Measurements from ENCODE around the gene DTX3.

DTX3 gene

DNA sequence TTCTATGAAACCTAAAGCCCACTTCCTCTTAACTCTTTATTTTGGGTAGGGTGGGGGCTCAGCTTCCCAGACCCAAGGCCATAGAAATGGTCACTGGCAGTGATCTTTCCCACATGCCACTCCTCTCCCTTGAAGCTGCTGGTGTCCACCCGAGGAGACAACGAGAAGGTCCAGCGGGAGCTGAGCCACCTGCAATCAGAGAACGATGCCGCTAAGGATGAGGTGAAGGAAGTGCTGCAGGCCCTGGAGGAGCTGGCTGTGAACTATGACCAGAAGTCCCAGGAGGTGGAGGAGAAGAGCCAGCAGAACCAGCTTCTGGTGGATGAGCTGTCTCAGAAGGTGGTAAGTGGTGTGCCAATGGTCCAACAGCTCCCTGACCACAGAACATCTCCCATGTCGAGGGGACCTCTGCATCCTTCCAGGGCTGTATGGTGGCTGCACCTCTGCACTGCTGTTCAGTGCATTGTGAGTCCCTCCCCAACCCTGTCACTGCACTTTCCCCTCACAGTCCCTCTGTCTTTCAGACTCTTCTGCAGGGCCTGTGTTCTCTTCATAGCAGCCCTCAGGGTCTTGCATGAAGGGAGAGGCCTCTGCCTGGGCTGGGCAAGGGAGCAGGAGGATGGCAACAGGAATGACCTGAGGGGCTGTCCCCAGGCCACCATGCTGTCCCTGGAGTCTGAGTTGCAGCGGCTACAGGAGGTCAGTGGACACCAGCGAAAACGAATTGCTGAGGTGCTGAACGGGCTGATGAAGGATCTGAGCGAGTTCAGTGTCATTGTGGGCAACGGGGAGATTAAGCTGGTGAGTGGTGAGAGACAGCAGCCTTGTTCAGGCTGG lies 32.5 kb upstream of the DTX3 start:
- H3K27ac ChIP-seq (ENCODE audit: low read depth in 2 of 2, low read length in 2 of 2): no peak overlapping the region
- H3K36me3 ChIP-seq (ENCODE audit: control insufficient read depth in 2 of 2, insufficient read depth in 2 of 2, low read length in 2 of 2): no peaks in the 10 kb centered on the region
- no peak overlapping the region for H3K9ac ChIP-seq (ENCODE audit: low read depth in 1 of 2, low read length in 2 of 2)
- H3K4me1 ChIP-seq (ENCODE audit: control insufficient read depth in 2 of 2, insufficient read depth in 2 of 2, low read length in 2 of 2): no peaks in the 10 kb centered on the region
- H3K4me3 ChIP-seq (ENCODE audit: low read length in 2 of 2): no peak overlapping the region
- no peaks in the 10 kb centered on the region for H3K27me3 ChIP-seq (ENCODE audit: control insufficient read depth in 2 of 2, insufficient read depth in 2 of 2, low read length in 2 of 2)
- H3K9me3 ChIP-seq (ENCODE audit: control insufficient read depth in 2 of 2, low read length in 2 of 2): no peaks in the 10 kb centered on the region

DNA sequence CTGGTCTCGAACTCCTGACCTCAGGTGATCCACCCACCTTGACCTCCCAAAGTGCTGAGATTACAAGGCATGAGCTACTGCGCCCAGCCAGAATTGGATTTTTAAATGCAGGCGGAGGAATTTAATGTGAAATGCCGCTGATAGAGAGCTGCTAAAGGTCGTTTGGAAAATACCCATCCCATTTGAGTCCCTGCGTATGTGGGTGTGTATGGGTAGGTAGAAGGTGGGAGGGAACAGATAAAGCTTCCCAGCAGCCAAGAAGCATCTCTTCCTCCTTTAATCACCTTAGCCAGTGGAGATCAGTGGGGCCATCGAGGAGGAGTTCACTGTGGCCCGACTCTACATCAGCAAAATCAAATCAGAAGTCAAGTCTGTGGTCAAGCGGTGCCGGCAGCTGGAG lies 29.8 kb upstream of the DTX3 start:
- H3K4me1 ChIP-seq (ENCODE audit: control insufficient read depth in 2 of 2, insufficient read depth in 2 of 2, low read length in 2 of 2): no peaks in the 10 kb centered on the region
- H3K9me3 ChIP-seq (ENCODE audit: control insufficient read depth in 2 of 2, low read length in 2 of 2): no peaks in the 10 kb centered on the region
- no peaks in the 10 kb centered on the region for H3K27me3 ChIP-seq (ENCODE audit: control insufficient read depth in 2 of 2, insufficient read depth in 2 of 2, low read length in 2 of 2)
- H3K4me3 ChIP-seq (ENCODE audit: low read length in 2 of 2): no peak overlapping the region
- no peak overlapping the region for H3K27ac ChIP-seq (ENCODE audit: low read depth in 2 of 2, low read length in 2 of 2)
- no peaks in the 10 kb centered on the region for H3K36me3 ChIP-seq (ENCODE audit: control insufficient read depth in 2 of 2, insufficient read depth in 2 of 2, low read length in 2 of 2)
- no peak overlapping the region for H3K9ac ChIP-seq (ENCODE audit: low read depth in 1 of 2, low read length in 2 of 2)

DNA sequence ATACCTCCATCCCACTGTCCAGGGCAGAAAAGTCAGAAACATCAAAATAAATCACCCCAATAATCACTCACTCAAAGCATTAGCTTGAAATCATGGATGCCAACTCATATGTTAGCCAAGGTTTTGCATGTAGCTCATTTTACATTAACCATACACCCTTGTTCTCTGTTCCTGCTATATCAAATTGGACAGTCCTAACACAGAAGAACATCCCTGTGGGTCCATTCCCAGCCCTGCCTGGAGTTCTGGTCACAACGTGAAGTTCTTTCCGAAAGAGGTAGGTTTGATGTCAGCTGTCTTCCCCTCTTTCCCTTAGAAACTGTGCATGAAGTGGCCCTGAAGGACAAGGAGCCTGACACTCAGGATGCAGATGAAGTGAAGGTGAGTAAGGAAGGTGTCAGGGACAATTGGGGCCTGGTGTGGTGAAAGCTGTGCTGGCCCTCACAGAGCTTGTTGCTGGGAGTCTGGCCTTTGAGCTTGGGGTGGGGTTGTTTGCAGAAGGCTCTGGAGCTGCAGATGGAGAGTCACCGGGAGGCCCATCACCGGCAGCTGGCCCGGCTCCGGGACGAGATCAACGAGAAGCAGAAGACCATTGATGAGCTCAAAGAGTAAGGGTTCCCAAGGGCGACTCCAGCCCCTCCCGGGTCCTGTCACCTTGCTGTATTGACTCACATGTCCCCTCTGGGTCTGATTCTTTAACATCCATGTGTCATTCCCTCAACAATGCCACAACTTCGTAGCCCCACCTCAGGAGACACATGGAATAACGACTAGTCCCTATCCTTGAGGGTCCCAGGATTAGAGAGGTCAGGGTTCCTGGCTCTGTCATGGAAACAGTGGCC lies 28.6 kb upstream of the DTX3 start:
- Histone ChIP-seq H3K36me3 (ENCODE audit: control insufficient read depth in 2 of 2, insufficient read depth in 2 of 2, low read length in 2 of 2) (no peaks in the 10 kb centered on the region), H3K9me3 (ENCODE audit: control insufficient read depth in 2 of 2, low read length in 2 of 2) (no peaks in the 10 kb centered on the region), H3K4me1 (ENCODE audit: control insufficient read depth in 2 of 2, insufficient read depth in 2 of 2, low read length in 2 of 2) (no peaks in the 10 kb centered on the region), H3K4me3 (ENCODE audit: low read length in 2 of 2) (no peak overlapping the region), H3K9ac (ENCODE audit: low read depth in 1 of 2, low read length in 2 of 2) (no peak overlapping the region), H3K27ac (ENCODE audit: low read depth in 2 of 2, low read length in 2 of 2) (no peak overlapping the region), H3K27me3 (ENCODE audit: control insufficient read depth in 2 of 2, insufficient read depth in 2 of 2, low read length in 2 of 2) (no peaks in the 10 kb centered on the region)

DNA sequence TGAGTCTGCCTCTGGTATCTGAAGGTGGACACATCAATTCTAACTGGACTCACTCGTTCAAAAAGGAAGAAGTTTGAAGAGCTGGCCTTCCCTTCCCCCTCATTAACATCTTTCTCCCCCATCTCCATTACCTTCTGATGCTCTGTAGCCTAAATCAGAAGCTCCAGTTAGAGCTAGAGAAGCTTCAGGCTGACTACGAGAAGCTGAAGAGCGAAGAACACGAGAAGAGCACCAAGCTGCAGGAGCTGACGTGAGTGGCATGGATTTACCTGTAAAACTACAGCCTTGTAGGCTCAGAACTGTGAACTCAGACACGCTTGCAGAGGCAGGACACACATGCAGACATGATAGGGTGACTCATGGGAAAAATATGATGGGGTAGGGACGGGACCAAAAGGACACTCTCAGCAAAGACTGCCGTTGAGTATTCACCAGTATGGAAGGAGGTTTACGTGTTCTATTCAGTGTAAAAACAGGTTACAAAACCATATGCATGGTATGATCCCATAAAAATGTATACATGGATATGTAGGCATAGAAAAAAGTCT lies 27.9 kb upstream of the DTX3 start:
- Histone ChIP-seq H3K9ac (ENCODE audit: low read depth in 1 of 2, low read length in 2 of 2) (no peak overlapping the region), H3K36me3 (ENCODE audit: control insufficient read depth in 2 of 2, insufficient read depth in 2 of 2, low read length in 2 of 2) (no peaks in the 10 kb centered on the region), H3K4me3 (ENCODE audit: low read length in 2 of 2) (no peak overlapping the region), H3K9me3 (ENCODE audit: control insufficient read depth in 2 of 2, low read length in 2 of 2) (no peaks in the 10 kb centered on the region), H3K27me3 (ENCODE audit: control insufficient read depth in 2 of 2, insufficient read depth in 2 of 2, low read length in 2 of 2) (no peaks in the 10 kb centered on the region), H3K4me1 (ENCODE audit: control insufficient read depth in 2 of 2, insufficient read depth in 2 of 2, low read length in 2 of 2) (no peaks in the 10 kb centered on the region), H3K27ac (ENCODE audit: low read depth in 2 of 2, low read length in 2 of 2) (no peak overlapping the region)

DNA sequence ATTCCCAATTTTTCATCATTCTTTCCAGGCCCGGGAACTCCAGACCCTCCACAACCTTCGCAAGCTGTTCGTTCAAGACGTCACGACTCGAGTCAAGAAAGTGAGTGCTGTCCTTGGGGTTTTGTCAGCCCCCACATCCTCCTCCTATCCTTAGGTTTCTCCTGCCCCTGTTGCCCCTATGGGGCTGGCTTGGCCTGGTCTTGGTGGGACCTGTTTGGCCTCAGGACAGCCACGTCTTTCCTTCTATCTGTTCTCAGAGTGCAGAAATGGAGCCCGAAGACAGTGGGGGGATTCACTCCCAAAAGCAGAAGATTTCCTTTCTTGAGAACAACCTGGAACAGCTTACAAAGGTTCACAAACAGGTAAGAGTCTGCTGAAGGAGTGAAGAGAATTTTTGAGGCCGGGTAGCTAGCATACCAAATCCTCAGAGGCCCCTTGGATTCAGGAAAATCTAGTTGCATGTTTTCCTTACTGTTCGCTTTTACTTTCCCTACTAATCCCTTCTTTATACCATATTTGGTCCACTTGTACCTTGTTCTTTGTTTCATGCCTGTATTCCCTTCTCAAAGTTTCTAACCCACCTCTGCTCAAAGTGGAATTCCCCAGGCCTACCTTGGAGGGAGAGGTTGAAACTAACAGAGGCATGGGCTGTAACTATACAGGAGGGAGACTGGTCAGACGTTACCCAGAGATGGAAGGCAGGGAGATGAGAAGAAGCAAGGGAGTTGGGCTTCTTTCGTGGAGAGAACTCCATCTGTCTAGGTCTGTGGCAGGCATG lies 26.5 kb upstream of the DTX3 start:
- H3K4me3 ChIP-seq (ENCODE audit: low read length in 2 of 2): no peak overlapping the region
- no peaks in the 10 kb centered on the region for H3K36me3 ChIP-seq (ENCODE audit: control insufficient read depth in 2 of 2, insufficient read depth in 2 of 2, low read length in 2 of 2)
- no peaks in the 10 kb centered on the region for H3K4me1 ChIP-seq (ENCODE audit: control insufficient read depth in 2 of 2, insufficient read depth in 2 of 2, low read length in 2 of 2)
- H3K27ac ChIP-seq (ENCODE audit: low read depth in 2 of 2, low read length in 2 of 2): no peak overlapping the region
- H3K9me3 ChIP-seq (ENCODE audit: control insufficient read depth in 2 of 2, low read length in 2 of 2): no peaks in the 10 kb centered on the region
- H3K9ac ChIP-seq (ENCODE audit: low read depth in 1 of 2, low read length in 2 of 2): no peak overlapping the region
- peaks cover 0 to 6% of the 10 kb centered on the region in 2 donors for H3K27me3 ChIP-seq (ENCODE audit: control insufficient read depth in 2 of 2, insufficient read depth in 2 of 2, low read length in 2 of 2)

DNA sequence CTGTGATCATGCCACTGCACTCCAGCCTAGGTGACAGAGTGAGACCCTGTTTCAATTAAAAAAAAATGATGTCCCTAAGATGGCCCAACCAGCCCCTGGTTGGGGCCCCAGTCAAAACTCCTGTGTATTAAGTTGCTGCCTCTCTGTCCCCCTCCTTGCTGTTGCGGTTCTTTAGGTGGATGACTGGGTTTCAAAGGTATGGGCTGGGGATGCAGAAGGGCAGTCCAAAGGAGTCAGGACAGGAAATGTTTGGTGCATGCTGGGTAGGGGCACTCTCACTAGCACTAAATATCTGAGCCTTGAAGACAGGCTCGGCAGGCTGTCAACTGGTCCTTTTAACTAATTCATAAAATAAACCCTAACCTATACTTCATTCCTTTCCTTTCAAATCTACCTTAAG lies 25.6 kb upstream of the DTX3 start:
- H3K4me1 ChIP-seq (ENCODE audit: control insufficient read depth in 2 of 2, insufficient read depth in 2 of 2, low read length in 2 of 2): no peaks in the 10 kb centered on the region
- peaks cover 0 to 6% of the 10 kb centered on the region in 2 donors for H3K27me3 ChIP-seq (ENCODE audit: control insufficient read depth in 2 of 2, insufficient read depth in 2 of 2, low read length in 2 of 2)
- no peaks in the 10 kb centered on the region for H3K9me3 ChIP-seq (ENCODE audit: control insufficient read depth in 2 of 2, low read length in 2 of 2)
- H3K36me3 ChIP-seq (ENCODE audit: control insufficient read depth in 2 of 2, insufficient read depth in 2 of 2, low read length in 2 of 2): no peaks in the 10 kb centered on the region
- H3K4me3 ChIP-seq (ENCODE audit: low read length in 2 of 2): no peak overlapping the region
- no peak overlapping the region for H3K9ac ChIP-seq (ENCODE audit: low read depth in 1 of 2, low read length in 2 of 2)
- H3K27ac ChIP-seq (ENCODE audit: low read depth in 2 of 2, low read length in 2 of 2): no peak overlapping the region

DNA sequence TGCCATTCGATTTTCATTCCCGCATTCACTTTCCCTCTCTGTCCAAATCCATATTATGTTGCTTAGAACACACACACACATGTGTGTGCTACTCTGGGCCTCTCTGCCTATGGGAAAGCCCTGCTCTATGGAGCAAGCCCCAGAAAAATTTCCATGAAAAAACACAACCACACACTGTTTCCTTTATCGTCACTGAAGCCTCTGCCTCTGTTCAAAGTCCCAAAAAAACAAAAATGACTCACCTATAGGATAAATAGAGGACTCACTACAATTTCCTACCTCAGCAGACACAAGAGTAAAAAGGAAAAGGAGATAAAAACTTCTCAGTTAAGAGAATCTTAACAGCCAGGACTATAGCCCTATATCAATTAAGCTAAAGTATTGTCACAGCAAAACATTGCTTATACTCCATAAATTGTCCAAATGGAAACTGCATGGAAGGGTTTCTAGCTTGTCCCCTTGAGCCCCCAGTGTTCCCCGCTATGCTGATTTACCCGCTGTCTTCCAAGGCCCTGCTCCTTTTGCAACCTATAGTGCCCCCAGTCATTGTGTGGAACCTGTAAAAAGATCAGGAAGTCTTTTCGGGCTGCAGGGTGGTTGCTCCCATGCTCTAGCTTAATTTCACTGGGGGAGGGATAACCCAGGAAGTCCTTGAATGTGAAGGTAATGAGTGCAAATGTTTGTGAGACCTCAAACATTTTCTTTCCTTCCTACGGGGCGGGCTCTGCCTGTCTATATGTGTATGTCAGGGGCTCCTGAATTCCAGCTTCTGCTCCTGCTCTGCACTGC lies 24.8 kb upstream of the DTX3 start:
- H3K9me3 ChIP-seq (ENCODE audit: control insufficient read depth in 2 of 2, low read length in 2 of 2): no peaks in the 10 kb centered on the region
- H3K9ac ChIP-seq (ENCODE audit: low read depth in 1 of 2, low read length in 2 of 2): no peak overlapping the region
- no peak overlapping the region for H3K27ac ChIP-seq (ENCODE audit: low read depth in 2 of 2, low read length in 2 of 2)
- H3K36me3 ChIP-seq (ENCODE audit: control insufficient read depth in 2 of 2, insufficient read depth in 2 of 2, low read length in 2 of 2): no peaks in the 10 kb centered on the region
- no peak overlapping the region for H3K4me3 ChIP-seq (ENCODE audit: low read length in 2 of 2)
- no peaks in the 10 kb centered on the region for H3K4me1 ChIP-seq (ENCODE audit: control insufficient read depth in 2 of 2, insufficient read depth in 2 of 2, low read length in 2 of 2)
- peaks cover 0 to 6% of the 10 kb centered on the region in 2 donors for H3K27me3 ChIP-seq (ENCODE audit: control insufficient read depth in 2 of 2, insufficient read depth in 2 of 2, low read length in 2 of 2)

DNA sequence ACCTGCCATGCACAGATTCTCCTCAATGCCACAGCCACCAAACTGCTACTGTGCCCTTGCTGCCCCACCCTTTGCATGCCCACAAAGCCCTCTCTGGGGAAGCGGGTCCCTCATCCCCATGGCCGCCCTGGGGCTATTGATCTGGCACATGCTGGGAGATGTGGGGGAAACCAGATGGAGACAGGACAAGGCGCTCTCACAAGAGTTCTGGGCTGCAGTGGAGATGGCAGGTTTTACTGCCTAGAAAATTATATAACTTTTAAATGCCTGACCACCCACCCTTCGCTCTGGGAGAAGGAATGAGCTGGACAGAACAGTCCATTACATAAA lies 24.2 kb upstream of the DTX3 start:
- no peaks in the 10 kb centered on the region for H3K36me3 ChIP-seq (ENCODE audit: control insufficient read depth in 2 of 2, insufficient read depth in 2 of 2, low read length in 2 of 2)
- H3K27ac ChIP-seq (ENCODE audit: low read depth in 2 of 2, low read length in 2 of 2): no peak overlapping the region
- no peaks in the 10 kb centered on the region for H3K9me3 ChIP-seq (ENCODE audit: control insufficient read depth in 2 of 2, low read length in 2 of 2)
- H3K27me3 ChIP-seq (ENCODE audit: control insufficient read depth in 2 of 2, insufficient read depth in 2 of 2, low read length in 2 of 2): peaks cover 0 to 6% of the 10 kb centered on the region in 2 donors
- no peaks in the 10 kb centered on the region for H3K4me1 ChIP-seq (ENCODE audit: control insufficient read depth in 2 of 2, insufficient read depth in 2 of 2, low read length in 2 of 2)
- H3K4me3 ChIP-seq (ENCODE audit: low read length in 2 of 2): no peak overlapping the region
- no peak overlapping the region for H3K9ac ChIP-seq (ENCODE audit: low read depth in 1 of 2, low read length in 2 of 2)

DNA sequence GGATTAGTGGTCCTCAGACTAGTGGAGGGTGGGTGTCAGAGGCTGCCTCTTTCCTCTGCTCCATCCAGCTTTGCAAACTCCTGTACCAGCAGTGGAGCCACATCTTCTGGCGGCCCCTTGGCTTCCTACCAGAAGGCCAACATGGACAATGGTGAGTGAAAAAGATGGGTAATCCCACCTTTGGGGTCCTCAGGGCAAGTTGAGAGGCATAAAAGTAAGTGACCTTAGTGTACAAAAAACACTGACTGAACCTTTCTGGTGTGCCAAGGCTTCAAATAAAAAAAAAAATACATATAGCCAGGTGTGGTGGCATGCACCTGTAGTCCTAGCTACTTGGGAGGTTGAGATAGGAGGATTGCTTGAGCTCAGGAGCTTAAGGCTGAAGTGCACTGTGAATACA lies 22.8 kb upstream of the DTX3 start:
- peaks cover 0 to 6% of the 10 kb centered on the region in 2 donors for H3K27me3 ChIP-seq (ENCODE audit: control insufficient read depth in 2 of 2, insufficient read depth in 2 of 2, low read length in 2 of 2)

More for the DNA sequence above, 22.8 kb upstream of the DTX3 start:
- H3K36me3 ChIP-seq (ENCODE audit: control insufficient read depth in 2 of 2, insufficient read depth in 2 of 2, low read length in 2 of 2): no peaks in the 10 kb centered on the region
- no peaks in the 10 kb centered on the region for H3K9me3 ChIP-seq (ENCODE audit: control insufficient read depth in 2 of 2, low read length in 2 of 2)
- H3K4me1 ChIP-seq (ENCODE audit: control insufficient read depth in 2 of 2, insufficient read depth in 2 of 2, low read length in 2 of 2): no peaks in the 10 kb centered on the region
- H3K9ac ChIP-seq (ENCODE audit: low read depth in 1 of 2, low read length in 2 of 2): no peak overlapping the region
- H3K4me3 ChIP-seq (ENCODE audit: low read length in 2 of 2): no peak overlapping the region
- no peak overlapping the region for H3K27ac ChIP-seq (ENCODE audit: low read depth in 2 of 2, low read length in 2 of 2)

Measured in mucosa of rectum (tissue), 2 donors.